T-helper 1 cell treated with Interleukin-12 subunit alpha and Interleukin-12 subunit beta and Interleukin-4 antibody, amounts not matched to agents 30 μg/mL and 1 μg/mL, for 36 hours (primary cell): ENCODE data around the gene BCAP31.
"Not testable (repeated sequence)": the region's sequence is repeated elsewhere in the genome, so short reads cannot be mapped to it uniquely, and the experiment has no call there.

Source experiments
- H3K27ac Mint-ChIP-seq: one replicate; pipeline ENCODE4 v1.8.0; 2021; ENCODE audit warnings: mild to moderate bottlenecking, mixed read lengths
- H3K27me3 Mint-ChIP-seq: one replicate; pipeline ENCODE4 v1.8.0; 2021; ENCODE audit warnings: low read depth, mixed read lengths
- H3K36me3 Mint-ChIP-seq: one replicate; pipeline ENCODE4 v1.8.0; 2021; ENCODE audit warnings: low read depth, mixed read lengths
- H3K4me1 Mint-ChIP-seq: one replicate; pipeline ENCODE4 v1.8.0; 2021; ENCODE audit warnings: low read depth, mixed read lengths
- H3K4me3 Mint-ChIP-seq: one replicate; pipeline ENCODE4 v1.8.0; 2021; ENCODE audit warnings: mild to moderate bottlenecking, moderate library complexity, mixed read lengths
- H3K9me3 Mint-ChIP-seq: one replicate; pipeline ENCODE4 v1.8.0; 2021; ENCODE audit warnings: mixed read lengths

The BCAP31 gene

DNA sequence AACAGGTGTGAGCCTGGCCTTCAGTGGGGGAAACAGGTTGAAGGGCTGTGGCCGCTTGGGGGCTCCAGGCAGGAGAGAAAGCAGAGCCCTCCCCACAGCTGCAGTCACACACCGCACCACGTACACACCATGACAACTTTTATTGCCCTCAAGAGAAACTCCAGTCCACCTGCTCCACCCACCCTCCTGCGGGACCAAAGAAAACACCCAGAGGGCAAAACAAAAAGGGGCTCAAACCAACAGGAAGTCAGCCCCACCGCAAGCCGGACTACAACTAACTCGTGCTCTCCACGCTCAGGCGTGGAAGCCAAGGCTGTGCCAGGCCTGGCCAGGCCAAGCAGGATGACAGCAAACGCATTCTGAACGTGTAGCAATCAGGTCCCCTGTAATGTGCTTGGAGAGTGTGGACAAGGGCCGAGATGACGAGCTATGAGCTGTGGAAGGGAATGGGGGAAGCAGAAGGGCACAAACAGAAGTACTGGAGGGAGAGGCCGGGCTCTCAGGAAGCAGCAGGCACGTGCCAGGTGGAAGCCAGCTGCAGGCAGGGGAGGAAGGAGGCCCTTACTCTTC lies 23.7 kb downstream of the BCAP31 start:
- Mint-ChIP-seq H3K27ac (no peak overlapping the region), H3K4me3 (no peak overlapping the region), H3K4me1 (no peaks in the 10 kb centered on the region), H3K27me3 (no peaks in the 10 kb centered on the region), H3K9me3 (no peaks in the 10 kb centered on the region), H3K36me3 (peaks cover 14% of the 10 kb centered on the region)

- not testable (repeated sequence) for H3K27ac Mint-ChIP-seq, H3K4me1 Mint-ChIP-seq, H3K9me3 Mint-ChIP-seq, H3K27me3 Mint-ChIP-seq, H3K4me3 Mint-ChIP-seq
- H3K36me3 Mint-ChIP-seq: peaks cover 14% of the 10 kb centered on the region
Observed at GRCh38 chrX:153699784-153700371, 24.3 kb downstream of the BCAP31 start.

DNA sequence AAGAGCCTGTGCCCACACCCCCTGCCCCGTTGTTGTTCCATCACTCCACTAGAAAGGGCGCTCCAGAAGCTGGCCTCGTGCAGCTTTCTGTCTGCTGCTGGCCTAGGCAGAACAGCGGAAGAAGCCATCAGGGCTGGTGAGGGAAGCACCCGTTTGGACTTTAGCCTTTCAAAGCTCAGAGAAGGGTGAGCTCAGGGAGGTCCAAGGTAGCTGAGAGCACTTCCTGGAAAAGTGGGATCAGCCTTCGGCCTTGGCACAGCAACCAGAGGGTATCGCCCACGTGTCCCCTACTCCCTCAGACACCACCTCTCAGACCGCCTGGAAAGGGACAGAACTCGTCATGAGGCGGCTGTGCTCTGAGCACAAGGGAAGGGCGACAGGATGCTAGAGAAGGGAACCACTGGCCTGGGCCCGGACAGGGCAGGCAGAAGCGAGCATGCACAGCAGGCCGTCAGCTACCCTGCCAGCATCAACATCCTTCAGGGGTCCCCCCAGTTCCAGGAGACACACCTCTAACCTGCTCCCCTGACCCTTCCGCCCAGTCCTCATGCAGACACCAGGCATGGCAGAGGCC lies 24.9 kb downstream of the BCAP31 start:
- not testable (repeated sequence) for H3K9me3 Mint-ChIP-seq, H3K4me3 Mint-ChIP-seq, H3K4me1 Mint-ChIP-seq, H3K27me3 Mint-ChIP-seq, H3K27ac Mint-ChIP-seq
- H3K36me3 Mint-ChIP-seq: peaks cover 12% of the 10 kb centered on the region

DNA sequence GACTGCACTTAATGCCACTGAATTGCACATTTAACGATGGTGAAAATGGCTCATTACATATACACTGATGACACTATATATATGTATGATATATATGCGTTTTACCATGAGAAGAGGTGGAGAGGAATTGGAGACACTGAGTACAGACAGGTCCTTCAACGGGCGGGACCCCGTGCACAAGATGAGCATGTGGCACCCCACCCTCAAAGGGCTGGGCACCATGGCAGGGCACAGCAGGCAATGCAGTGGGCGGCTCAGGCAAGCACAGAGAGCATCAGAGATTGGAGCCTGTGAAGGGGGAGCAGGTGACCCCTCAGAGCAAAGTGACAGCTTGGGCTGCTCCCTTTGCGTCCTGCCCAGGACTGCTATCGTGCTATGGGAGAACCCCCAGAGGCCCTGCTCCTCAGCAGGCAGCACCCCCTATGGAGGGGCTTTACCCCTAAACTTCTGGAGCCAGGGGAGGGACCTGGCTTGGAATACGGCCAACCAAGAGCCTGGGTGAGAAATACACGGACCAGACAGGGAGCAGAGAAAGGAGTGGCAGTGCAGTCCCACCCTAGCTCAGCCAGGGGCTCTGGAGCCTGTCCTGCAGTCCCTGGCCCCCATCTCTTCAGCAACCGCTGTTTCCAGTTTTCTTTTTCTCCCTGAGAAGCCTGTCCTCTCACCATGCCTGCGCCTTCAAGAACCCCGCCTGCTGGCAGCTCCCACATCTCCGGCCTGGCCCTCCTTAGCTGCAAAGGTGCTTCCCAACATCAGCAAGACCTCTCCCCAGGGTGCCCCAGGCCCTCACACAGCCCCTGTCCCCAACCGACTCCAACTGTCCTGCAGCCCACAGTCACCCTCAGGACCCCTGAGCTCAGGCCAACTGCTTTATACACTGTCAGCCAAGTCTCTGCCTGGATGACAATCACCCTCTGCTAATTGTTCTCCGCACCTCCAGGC lies 26.0 kb downstream of the BCAP31 start:
- peaks cover 9% of the 10 kb centered on the region for H3K36me3 Mint-ChIP-seq
- no peaks in the 10 kb centered on the region for H3K4me1 Mint-ChIP-seq
- no peak overlapping the region for H3K27ac Mint-ChIP-seq
- no peaks in the 10 kb centered on the region for H3K27me3 Mint-ChIP-seq
- no peaks in the 10 kb centered on the region for H3K9me3 Mint-ChIP-seq
- H3K4me3 Mint-ChIP-seq: no peak overlapping the region

DNA sequence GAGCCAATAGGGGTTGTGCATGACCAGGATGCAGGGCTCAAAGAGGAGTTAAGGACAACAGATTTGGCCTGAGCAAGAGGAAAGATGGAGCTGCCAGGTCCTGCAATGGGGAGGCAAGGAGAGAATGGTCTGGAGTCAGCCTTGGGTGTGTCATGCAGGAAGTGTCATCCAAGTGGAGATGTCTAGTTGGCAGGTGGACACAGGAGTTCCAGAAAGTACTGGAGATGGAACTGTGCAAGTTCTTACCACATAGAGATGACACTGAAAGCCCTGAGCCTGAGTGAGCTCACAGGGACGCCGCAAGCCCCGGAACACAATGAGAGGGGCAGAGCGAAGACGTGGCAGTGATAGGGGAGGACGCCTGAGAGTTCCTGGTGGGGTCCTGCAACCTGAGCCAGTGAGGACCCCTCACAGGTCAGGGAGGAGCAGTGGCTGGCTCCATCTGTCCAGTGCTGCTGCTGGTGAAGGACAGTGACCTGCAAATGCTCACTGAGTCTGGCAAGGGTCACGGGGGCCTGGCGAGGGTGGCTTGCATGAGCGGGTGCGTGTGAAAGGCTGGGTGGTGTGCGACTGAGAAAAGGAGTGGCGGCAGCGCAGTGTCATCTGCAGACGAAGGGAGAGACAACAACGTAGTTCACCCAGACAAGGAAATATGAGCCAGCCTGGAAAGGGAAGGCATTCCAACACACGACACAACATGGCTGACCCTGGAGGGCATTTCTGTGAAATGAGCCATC lies 27.0 kb downstream of the BCAP31 start:
- not testable (repeated sequence) for H3K9me3 Mint-ChIP-seq, H3K36me3 Mint-ChIP-seq
- peak overlapping the region; percentile 62 for H3K27ac Mint-ChIP-seq

GRCh38 chrX:153696538-153696937 lies 27.6 kb downstream of the BCAP31 start:
- H3K4me3 Mint-ChIP-seq, H3K36me3 Mint-ChIP-seq, H3K4me1 Mint-ChIP-seq, H3K9me3 Mint-ChIP-seq, H3K27ac Mint-ChIP-seq, H3K27me3 Mint-ChIP-seq: not testable (repeated sequence)

More for the DNA sequence above, 27.0 kb downstream of the BCAP31 start:
- not testable (repeated sequence) for H3K4me1 Mint-ChIP-seq, H3K27me3 Mint-ChIP-seq, H3K4me3 Mint-ChIP-seq

DNA sequence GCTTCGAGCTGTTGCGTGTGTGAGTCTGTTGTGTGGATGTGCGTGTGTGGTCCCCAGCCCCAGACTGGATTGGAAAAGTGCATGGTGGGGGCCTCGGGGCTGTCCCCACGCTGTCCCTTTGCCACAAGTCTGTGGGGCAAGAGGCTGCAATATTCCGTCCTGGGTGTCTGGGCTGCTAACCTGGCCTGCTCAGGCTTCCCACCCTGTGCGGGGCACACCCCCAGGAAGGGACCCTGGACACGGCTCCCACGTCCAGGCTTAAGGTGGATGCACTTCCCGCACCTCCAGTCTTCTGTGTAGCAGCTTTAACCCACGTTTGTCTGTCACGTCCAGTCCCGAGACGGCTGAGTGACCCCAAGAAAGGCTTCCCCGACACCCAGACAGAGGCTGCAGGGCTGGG lies 28.1 kb downstream of the BCAP31 start:
- H3K4me3 Mint-ChIP-seq: no peak overlapping the region

GRCh38 chrX:153694687-153695270 lies 29.4 kb downstream of the BCAP31 start:
- Mint-ChIP-seq H3K36me3 (peaks cover 9% of the 10 kb centered on the region), H3K27ac (no peak overlapping the region), H3K27me3 (peaks cover 2% of the 10 kb centered on the region), H3K9me3 (no peaks in the 10 kb centered on the region), H3K4me3 (no peak overlapping the region), H3K4me1 (no peaks in the 10 kb centered on the region)

More for the DNA sequence above, 28.1 kb downstream of the BCAP31 start:
- peaks cover 9% of the 10 kb centered on the region for H3K36me3 Mint-ChIP-seq
- H3K4me1 Mint-ChIP-seq: no peaks in the 10 kb centered on the region
- H3K9me3 Mint-ChIP-seq: no peaks in the 10 kb centered on the region
- no peaks in the 10 kb centered on the region for H3K27me3 Mint-ChIP-seq
- H3K27ac Mint-ChIP-seq: no peak overlapping the region

DNA sequence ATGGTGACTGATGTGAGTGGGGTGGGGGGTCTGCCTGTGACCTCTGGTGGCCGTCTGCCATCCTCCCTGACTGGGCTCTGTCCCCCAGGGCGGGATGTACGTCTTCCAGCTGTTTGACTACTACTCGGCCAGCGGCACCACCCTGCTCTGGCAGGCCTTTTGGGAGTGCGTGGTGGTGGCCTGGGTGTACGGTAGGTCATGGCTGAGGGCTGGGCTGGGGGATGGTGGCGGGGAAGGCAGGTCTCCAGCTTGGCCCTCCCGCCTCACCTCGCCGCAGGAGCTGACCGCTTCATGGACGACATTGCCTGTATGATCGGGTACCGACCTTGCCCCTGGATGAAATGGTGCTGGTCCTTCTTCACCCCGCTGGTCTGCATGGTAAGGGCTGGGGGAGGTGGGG lies 29.9 kb downstream of the BCAP31 start:
- not testable (repeated sequence) for H3K4me3 Mint-ChIP-seq, H3K36me3 Mint-ChIP-seq, H3K4me1 Mint-ChIP-seq, H3K27me3 Mint-ChIP-seq, H3K27ac Mint-ChIP-seq, H3K9me3 Mint-ChIP-seq

DNA sequence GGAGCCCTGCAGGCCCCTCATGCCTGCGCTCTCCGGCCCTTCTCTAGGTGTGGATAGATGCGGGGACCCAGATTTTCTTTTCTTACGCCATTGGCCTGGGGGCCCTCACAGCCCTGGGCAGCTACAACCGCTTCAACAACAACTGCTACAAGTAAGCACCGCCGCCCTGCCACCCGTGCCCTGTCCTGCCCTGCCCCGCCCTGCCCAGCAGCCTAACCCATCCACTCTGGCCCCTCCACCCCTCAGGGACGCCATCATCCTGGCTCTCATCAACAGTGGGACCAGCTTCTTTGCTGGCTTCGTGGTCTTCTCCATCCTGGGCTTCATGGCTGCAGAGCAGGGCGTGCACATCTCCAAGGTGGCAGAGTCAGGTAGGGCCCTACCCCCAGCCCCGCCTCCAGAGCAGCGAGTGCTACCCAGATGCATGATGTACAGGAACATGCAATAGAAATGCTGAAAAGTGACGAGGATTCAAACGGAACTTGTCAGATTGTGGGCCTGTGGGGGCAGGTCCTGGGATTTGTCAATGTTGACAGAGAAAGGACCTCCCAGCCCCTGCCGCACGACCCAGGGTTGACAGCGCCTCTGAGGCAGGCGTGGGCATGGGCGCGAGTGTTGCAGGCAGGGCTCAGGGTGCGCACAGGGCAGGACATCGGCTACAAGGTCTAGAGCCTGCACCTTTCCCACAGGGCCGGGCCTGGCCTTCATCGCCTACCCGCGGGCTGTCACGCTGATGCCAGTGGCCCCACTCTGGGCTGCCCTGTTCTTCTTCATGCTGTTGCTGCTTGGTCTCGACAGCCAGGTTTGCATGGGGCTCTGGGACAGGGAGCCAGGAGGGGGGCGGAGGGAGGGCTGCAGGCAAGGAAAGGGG lies 30.7 kb downstream of the BCAP31 start:
- H3K9me3 Mint-ChIP-seq: no peaks in the 10 kb centered on the region
- no peak overlapping the region for H3K4me3 Mint-ChIP-seq
- H3K27me3 Mint-ChIP-seq: peaks cover 7% of the 10 kb centered on the region
- no peaks in the 10 kb centered on the region for H3K4me1 Mint-ChIP-seq
- no peak overlapping the region for H3K27ac Mint-ChIP-seq
- H3K36me3 Mint-ChIP-seq: peaks cover 6% of the 10 kb centered on the region

GRCh38 chrX:153692611-153693156 lies 31.5 kb downstream of the BCAP31 start:
- peaks cover 7% of the 10 kb centered on the region for H3K27me3 Mint-ChIP-seq
- H3K36me3 Mint-ChIP-seq: peaks cover 6% of the 10 kb centered on the region

DNA sequence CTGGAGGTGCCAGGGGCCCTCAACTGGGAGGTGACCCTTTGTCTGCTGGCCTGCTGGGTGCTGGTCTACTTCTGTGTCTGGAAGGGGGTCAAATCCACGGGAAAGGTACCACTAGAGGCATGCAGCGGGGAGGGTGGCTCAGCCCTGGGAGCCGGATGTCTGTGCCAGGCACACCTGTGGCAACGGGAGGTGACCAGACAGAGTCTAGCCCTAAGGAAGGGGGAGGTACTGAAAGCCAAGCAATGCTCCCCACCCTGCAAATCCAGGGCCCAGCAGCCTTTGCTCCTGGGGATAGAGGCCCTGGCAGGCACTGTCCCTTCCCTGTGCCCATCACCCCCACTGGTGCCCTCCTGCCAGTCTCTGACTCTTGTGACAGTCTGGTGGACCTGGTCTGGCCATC lies 32.2 kb downstream of the BCAP31 start:
- Mint-ChIP-seq H3K27me3 (peaks cover 7% of the 10 kb centered on the region), H3K36me3 (peaks cover under 1% of the 10 kb centered on the region), H3K27ac (no peak overlapping the region), H3K4me1 (no peaks in the 10 kb centered on the region), H3K4me3 (no peak overlapping the region), H3K9me3 (no peaks in the 10 kb centered on the region)

More at GRCh38 chrX:153692611-153693156, 31.5 kb downstream of the BCAP31 start:
- Mint-ChIP-seq H3K27ac (no peak overlapping the region), H3K4me3 (no peak overlapping the region), H3K9me3 (no peaks in the 10 kb centered on the region), H3K4me1 (no peaks in the 10 kb centered on the region)
